HEK293 (cell line): Measurements from ENCODE around the gene MASP2.

Experiments
- ATF2 ChIP-seq: fragments of 450-650 bp; formaldehyde crosslinking; IDR thresholded peaks from 2 replicates; pipeline ENCODE4 v1.5.1; 2016; ENCODE audit warnings: missing biosample characterization, missing genetic modification characterization, low read depth
- KLF9 ChIP-seq: fragments of 450-650 bp; formaldehyde crosslinking; IDR thresholded peaks from 2 replicates; pipeline ENCODE4 v1.5.1; 2016; ENCODE audit warnings: missing biosample characterization, missing genetic modification characterization, low read depth
- PRDM1 ChIP-seq: fragments of 450-650 bp; formaldehyde crosslinking; IDR thresholded peaks from 2 replicates; pipeline ENCODE4; 2016; ENCODE audit warnings: missing biosample characterization, missing genetic modification characterization
- PRDM10 ChIP-seq: fragments of 450-650 bp; formaldehyde crosslinking; IDR thresholded peaks from 2 replicates; pipeline ENCODE4 v1.5.1; 2016; ENCODE audit warnings: missing biosample characterization, missing genetic modification characterization
- PRDM6 ChIP-seq: fragments of 450-650 bp; formaldehyde crosslinking; IDR thresholded peaks from 2 replicates; pipeline ENCODE4 v1.5.1; 2017; ENCODE audit warnings: missing biosample characterization, missing genetic modification characterization
- SCRT1 ChIP-seq: fragments of 450-650 bp; formaldehyde crosslinking; IDR thresholded peaks from 2 replicates; pipeline ENCODE4 v1.5.1; 2016; ENCODE audit warnings: missing biosample characterization, missing genetic modification characterization, borderline replicate concordance
- ZEB2 ChIP-seq: fragments of 450-650 bp; formaldehyde crosslinking; IDR thresholded peaks from 2 replicates; pipeline ENCODE4 v1.5.1; 2016; ENCODE audit warnings: missing biosample characterization, missing genetic modification characterization
- ZFP41 ChIP-seq: fragments of 450-650 bp; formaldehyde crosslinking; IDR thresholded peaks from 2 replicates; pipeline ENCODE4 v1.5.1; 2016; ENCODE audit warnings: missing biosample characterization, missing genetic modification characterization, borderline replicate concordance
- ZNF10 ChIP-seq: fragments of 450-650 bp; formaldehyde crosslinking; IDR thresholded peaks from 2 replicates; pipeline ENCODE4 v1.5.1; 2017; ENCODE audit warnings: missing biosample characterization, missing genetic modification characterization
- ZNF114 ChIP-seq: fragments of 450-650 bp; formaldehyde crosslinking; IDR thresholded peaks from 2 replicates; pipeline ENCODE4 v1.5.0; 2017; ENCODE audit warnings: missing biosample characterization, missing genetic modification characterization
- ZNF133 ChIP-seq: fragments of 450-650 bp; formaldehyde crosslinking; IDR thresholded peaks from 2 replicates; pipeline ENCODE4 v1.5.1; 2016; ENCODE audit warnings: missing biosample characterization, missing genetic modification characterization
- ZNF157 ChIP-seq: fragments of 450-650 bp; formaldehyde crosslinking; IDR thresholded peaks from 2 replicates; pipeline ENCODE4 v1.5.1; 2016; ENCODE audit warnings: missing biosample characterization, missing genetic modification characterization
- ZNF211 ChIP-seq: fragments of 450-650 bp; formaldehyde crosslinking; IDR thresholded peaks from 2 replicates; pipeline ENCODE4 v1.5.1; 2016; ENCODE audit warnings: low read depth, missing biosample characterization, missing genetic modification characterization
- ZNF23 ChIP-seq: fragments of 450-650 bp; formaldehyde crosslinking; IDR thresholded peaks from 2 replicates; pipeline ENCODE4 v1.5.1; 2016; ENCODE audit warnings: missing biosample characterization, missing genetic modification characterization, borderline replicate concordance
- ZNF280C ChIP-seq: fragments of 450-650 bp; formaldehyde crosslinking; IDR thresholded peaks from 2 replicates; pipeline ENCODE4 v1.5.1; 2016; ENCODE audit warnings: missing biosample characterization, missing genetic modification characterization
- ZNF311 ChIP-seq: fragments of 450-650 bp; formaldehyde crosslinking; IDR thresholded peaks from 2 replicates; pipeline ENCODE4 v1.5.1; 2017; ENCODE audit warnings: missing biosample characterization, missing genetic modification characterization, borderline replicate concordance
- ZNF324 ChIP-seq: fragments of 450-650 bp; formaldehyde crosslinking; IDR thresholded peaks from 2 replicates; pipeline ENCODE4 v1.5.1; 2016; ENCODE audit warnings: missing biosample characterization, missing genetic modification characterization
- ZNF391 ChIP-seq: fragments of 450-650 bp; formaldehyde crosslinking; IDR thresholded peaks from 2 replicates; pipeline ENCODE4 v1.5.1; 2016; ENCODE audit warnings: low read depth, missing biosample characterization, missing genetic modification characterization, borderline replicate concordance
- ZNF473 ChIP-seq: fragments of 450-650 bp; formaldehyde crosslinking; IDR thresholded peaks from 2 replicates; pipeline ENCODE4 v1.5.1; 2017; ENCODE audit warnings: missing biosample characterization, missing genetic modification characterization
- ZNF501 ChIP-seq: fragments of 450-650 bp; formaldehyde crosslinking; IDR thresholded peaks from 2 replicates; pipeline ENCODE4 v1.5.1; 2016; ENCODE audit warnings: missing biosample characterization, missing genetic modification characterization
- ZNF530 ChIP-seq: fragments of 450-650 bp; formaldehyde crosslinking; IDR thresholded peaks from 2 replicates; pipeline ENCODE4 v1.5.1; 2016; ENCODE audit warnings: low read depth, missing biosample characterization, missing genetic modification characterization
- ZNF549 ChIP-seq: fragments of 450-650 bp; IDR thresholded peaks from 2 replicates; pipeline ENCODE4 v1.5.1; 2018; ENCODE audit warnings: missing biosample characterization, missing genetic modification characterization, mild to moderate bottlenecking, inconsistent platforms, moderate library complexity
- ZNF639 ChIP-seq: fragments of 450-650 bp; formaldehyde crosslinking; IDR thresholded peaks from 2 replicates; pipeline ENCODE4 v1.5.1; 2016; ENCODE audit warnings: missing biosample characterization, missing genetic modification characterization
- ZNF658 ChIP-seq: fragments of 450-650 bp; formaldehyde crosslinking; IDR thresholded peaks from 2 replicates; pipeline ENCODE4; 2016; ENCODE audit warnings: missing biosample characterization, missing genetic modification characterization
- ZNF677 ChIP-seq: fragments of 450-650 bp; IDR thresholded peaks from 2 replicates; pipeline ENCODE4 v1.5.0; 2018; ENCODE audit warnings: missing biosample characterization, mild to moderate bottlenecking, missing genetic modification characterization, moderate library complexity
- ZNF701 ChIP-seq: fragments of 450-650 bp; formaldehyde crosslinking; IDR thresholded peaks from 2 replicates; pipeline ENCODE4 v1.5.1; 2016; ENCODE audit warnings: missing biosample characterization, missing genetic modification characterization
- ZNF777 ChIP-seq: fragments of 450-650 bp; formaldehyde crosslinking; IDR thresholded peaks from 2 replicates; pipeline ENCODE4 v1.5.1; 2017; ENCODE audit warnings: missing biosample characterization, missing genetic modification characterization, borderline replicate concordance
- ZXDB ChIP-seq: fragments of 450-650 bp; formaldehyde crosslinking; IDR thresholded peaks from 2 replicates; pipeline ENCODE4 v1.5.1; 2016; ENCODE audit warnings: missing biosample characterization, missing genetic modification characterization

The MASP2 gene

GRCh38 chr1:11012260-11013159 lies 34.5 kb downstream of the MASP2 start, which contains the start of gene TARDBP (continued):
- TF ChIP-seq SCRT1 (tag by site-specific recombination): peak; percentile 81
- TF ChIP-seq ZNF658: no peak
- TF ChIP-seq ZNF639 (tag by site-specific recombination): peak; percentile 94
- peak; percentile 87 for TF ChIP-seq ZXDB (tag by site-specific recombination)
- TF ChIP-seq ZEB2 (tag by site-specific recombination): peak; percentile 73; the same call in 1 of the 2 replicates
- TF ChIP-seq ZNF324 (tag by site-specific recombination): peak; percentile 78
- no peak for TF ChIP-seq PRDM1
- no peak for TF ChIP-seq ZNF133 (tag by site-specific recombination)
- peak; percentile 86 for TF ChIP-seq ZNF391 (tag by site-specific recombination)
- TF ChIP-seq ZNF157 (tag by site-specific recombination): no peak
- no peak for TF ChIP-seq ZNF311 (tag by site-specific recombination)
- TF ChIP-seq ZNF549 (tag by site-specific recombination): no peak
- peak; percentile 82 for TF ChIP-seq KLF9 (tag by site-specific recombination)
- TF ChIP-seq ZNF114 (tag by site-specific recombination): no peak
- no peak for TF ChIP-seq ZNF473 (tag by site-specific recombination)
- TF ChIP-seq ZNF677 (tag by site-specific recombination): no peak
- TF ChIP-seq PRDM10: peak; percentile 100
- TF ChIP-seq ZNF211 (tag by site-specific recombination): no peak
- TF ChIP-seq PRDM6 (tag by site-specific recombination): no peak
- TF ChIP-seq ZNF501 (tag by site-specific recombination): peak; percentile 91
- TF ChIP-seq ZNF530 (tag by site-specific recombination): no peak
- no peak for TF ChIP-seq ZFP41 (tag by site-specific recombination)
- TF ChIP-seq ZNF777: no peak
- no peak for TF ChIP-seq ZNF280C (tag by site-specific recombination)
- no peak for TF ChIP-seq ATF2 (tag by site-specific recombination)
- TF ChIP-seq ZNF701 (tag by site-specific recombination): no peak
- TF ChIP-seq ZNF10 (tag by site-specific recombination): no peak
- no peak for TF ChIP-seq ZNF23 (tag by site-specific recombination)
